HG03280 (cell line): ENCODE results near the gene PARD3.

ENCODE experiments used
- ATAC-seq: cut with Tn5 transposase; IDR thresholded peaks from one replicate; pipeline ENCODE4 v1.9.1; 2021; ENCODE audit warnings: mild to moderate bottlenecking, moderate library complexity; ENCODE audit not compliant: unreplicated experiment

Gene PARD3

DNA sequence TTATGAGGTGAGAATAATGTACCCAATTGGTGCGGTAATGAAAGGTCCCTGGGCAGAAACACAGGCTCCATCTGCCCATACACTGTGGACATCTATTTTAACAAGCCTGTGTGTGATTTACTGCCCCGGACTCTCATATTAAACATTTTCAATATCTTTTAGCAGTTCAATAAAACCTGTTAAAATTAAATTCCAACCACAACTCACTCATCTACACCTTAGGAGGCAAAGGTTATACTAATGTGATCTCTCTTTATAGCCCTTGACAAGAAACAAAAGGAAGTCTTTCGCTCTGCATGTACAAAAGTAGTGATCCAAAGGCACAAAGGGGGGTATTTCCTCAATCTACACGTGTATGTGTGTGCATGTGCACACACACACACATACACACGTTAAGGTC, 186.0 kb downstream of the PARD3 start:
- no peak for ATAC-seq

- ATAC-seq: no peak
Observed at GRCh38 chr10:34628174-34628796, 186.8 kb downstream of the PARD3 start.

DNA sequence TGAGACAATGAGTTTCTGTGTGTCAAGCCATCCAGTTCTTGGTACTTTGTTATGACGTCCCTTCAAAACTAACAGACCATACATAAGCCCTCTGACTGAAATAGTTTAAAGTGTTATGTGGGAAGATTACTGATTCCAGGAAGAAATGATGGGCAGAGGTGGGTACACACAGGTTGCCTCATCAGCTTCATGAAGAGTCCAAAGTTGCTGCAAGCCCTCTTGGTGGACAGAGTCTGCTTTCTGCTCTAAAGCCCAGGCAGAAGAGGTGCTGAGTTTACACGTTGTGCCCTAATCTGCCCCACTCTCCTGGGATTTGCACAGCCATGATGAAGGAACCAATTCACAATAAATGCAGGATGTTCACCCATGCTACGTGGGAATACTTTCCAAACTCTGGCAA, 187.4 kb downstream of the PARD3 start:
- no peak for ATAC-seq

GRCh38 chr10:34627331-34627730, 187.8 kb downstream of the PARD3 start:
- no peak for ATAC-seq

DNA sequence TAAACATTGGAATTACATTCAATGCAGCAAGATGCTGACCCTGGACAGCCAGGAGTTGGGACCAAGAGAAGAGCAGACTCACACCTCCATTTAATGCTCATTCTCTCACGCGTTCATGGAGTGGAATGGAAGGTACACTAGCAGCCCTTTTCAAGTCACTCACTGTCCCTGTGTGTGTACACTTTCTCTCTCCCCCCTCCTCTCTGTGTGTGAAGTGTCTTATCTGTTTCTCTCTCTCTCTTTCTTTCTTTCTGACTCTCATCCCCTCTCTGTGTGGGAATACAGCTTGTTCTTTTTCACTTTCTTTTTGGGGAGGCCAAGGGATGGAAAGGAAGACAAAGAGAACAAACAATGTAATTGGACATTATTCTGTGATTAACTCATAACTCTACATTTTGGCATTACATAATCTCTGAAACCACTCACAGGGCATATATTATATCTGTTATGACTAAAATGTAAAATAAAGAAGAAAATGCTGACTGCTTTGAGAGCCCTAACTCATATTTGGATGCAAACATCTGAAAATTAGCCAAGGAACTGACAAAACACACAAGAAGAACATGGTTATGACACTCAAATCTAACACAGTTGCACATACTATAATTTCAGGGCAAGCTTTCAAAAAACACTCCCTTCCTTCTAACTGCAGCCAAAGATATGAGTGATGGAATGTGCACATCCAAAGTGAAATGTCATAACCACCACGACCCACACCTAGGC, 188.8 kb downstream of the PARD3 start:
- ATAC-seq: no peak

- ATAC-seq: no peak
Observed at GRCh38 chr10:34624323-34625153, 190.6 kb downstream of the PARD3 start.

DNA sequence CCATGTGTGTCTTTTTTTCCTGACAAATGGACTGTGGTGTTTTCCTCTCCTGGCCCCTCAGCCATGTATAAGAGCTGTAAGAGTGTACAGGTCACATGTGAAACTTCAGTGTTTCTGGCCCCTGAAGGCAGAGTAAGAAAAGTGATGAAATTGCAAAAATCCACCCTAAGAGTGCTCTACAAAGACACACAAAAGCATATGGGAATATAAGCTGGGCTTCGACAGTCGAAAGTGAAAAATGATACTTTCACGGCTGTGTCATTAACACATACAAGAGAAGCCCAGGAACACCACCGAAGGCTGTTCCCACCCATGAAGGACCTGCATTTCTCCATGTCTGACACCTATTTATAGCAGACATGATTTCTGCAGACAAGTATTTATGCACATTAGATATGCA, 192.2 kb downstream of the PARD3 start:
- no peak for ATAC-seq

- ATAC-seq: no peak
Observed at GRCh38 chr10:34618611-34619010, 196.5 kb downstream of the PARD3 start.

DNA sequence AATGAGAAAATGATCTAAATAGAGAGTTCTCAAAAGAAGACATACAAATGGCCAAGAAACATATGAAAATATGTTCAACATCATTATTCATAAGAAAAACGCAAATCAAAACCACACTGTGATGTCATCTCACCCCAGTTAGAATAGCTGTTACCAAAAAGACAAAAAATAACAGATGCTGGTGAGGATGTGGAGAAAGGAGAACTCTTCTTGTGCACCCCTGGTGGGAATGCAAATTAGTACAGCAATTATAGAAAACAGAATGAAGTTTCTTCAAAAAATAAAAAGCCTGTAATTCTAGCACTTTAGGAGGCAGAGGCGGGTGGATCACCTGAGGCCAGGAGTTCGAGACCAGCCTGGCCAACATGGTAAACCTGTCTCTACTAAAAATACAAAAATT, 199.3 kb downstream of the PARD3 start:
- ATAC-seq: no peak

- no peak for ATAC-seq
Observed at GRCh38 chr10:34613491-34613890, 201.6 kb downstream of the PARD3 start.

- ATAC-seq: no peak
Observed at GRCh38 chr10:34612938-34613337, 202.2 kb downstream of the PARD3 start.

GRCh38 chr10:34612446-34612845, 202.7 kb downstream of the PARD3 start:
- no peak for ATAC-seq

DNA sequence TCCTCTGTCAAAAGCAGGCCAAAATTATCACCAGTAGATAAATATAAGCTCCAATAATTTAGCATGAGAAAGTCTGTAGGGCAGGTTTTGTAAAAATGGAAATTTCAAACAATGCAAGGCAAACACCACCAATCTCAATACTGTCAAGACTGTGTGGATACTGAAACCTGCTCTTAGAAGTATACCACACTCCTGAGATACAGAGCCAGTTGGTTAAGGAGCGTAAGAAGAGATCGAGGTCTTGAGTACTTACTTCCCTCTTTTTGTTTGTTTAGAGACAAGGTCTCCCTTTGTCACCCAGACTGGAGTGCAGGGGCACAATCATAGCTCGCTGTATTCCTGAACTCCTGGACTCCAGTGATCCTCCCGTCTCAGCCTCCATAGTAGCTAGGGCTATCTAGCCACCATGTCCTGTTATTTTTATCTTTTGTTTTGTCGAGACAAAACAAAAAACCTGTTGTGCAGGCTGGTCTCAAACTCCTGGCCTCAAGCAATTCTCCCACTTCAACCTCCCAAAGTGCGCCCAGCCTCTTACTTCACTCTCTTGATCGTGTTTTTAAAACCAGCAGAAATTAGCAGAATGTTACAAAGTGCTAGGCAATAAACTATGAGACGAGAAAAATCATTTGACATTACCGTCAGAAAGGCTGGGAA, 205.7 kb downstream of the PARD3 start:
- ATAC-seq: no peak

GRCh38 chr10:34607894-34608293, 207.2 kb downstream of the PARD3 start:
- no peak for ATAC-seq

- ATAC-seq: no peak
Observed at GRCh38 chr10:34606890-34607289, 208.2 kb downstream of the PARD3 start.

DNA sequence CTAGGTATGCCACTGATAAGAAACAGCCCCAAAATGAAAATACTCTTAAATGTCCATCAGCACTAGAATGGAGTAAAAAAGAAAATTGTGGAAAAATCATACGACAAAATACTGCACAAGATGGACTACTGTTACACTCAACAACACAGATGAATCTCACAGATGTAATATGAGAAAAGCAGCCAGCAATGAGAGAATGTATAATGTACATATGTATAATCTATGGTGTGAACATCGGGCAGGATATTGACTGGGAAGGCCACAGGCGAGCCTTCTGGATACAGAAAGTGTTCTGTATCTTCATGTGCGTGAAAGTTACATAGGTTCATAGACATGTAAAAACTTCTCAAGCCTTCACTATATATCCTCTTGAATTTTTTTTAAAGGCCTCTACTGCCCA, 212.6 kb downstream of the PARD3 start:
- ATAC-seq: no peak

GRCh38 chr10:34601691-34602090, 213.4 kb downstream of the PARD3 start:
- ATAC-seq: no peak

DNA sequence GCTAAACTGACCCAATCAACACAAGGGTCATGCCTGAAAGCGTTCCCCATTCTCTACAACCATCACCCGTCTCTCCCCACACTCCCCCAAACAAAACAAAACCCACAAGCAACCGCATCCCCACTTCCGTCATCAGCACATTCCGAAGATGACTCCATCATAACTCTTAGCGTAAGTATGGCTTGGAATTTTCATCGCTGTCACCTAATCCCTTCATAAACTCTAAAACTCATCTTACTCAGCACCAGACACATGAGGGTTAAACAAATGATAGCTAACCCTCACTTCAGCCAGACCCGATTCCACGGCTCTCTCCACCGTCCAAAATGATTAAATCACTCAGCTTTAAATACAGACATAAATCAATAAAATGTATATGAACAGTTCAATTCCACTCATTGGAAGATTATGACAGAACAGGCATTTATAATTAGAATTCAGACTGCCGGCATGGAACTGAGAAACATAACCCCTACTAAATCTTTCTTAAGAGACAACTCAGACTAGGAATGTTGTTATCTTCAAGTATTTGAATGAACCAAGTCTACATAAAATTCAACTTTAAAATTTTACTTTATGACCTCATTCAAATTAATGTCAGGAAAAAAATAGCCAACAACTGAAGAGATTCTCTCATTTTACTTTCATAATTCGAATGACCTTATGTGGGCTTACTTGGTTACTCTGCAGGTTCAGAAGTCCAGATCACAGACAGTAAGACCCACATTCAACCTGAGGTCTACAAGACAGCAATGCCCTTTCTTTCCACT, 215.9 kb downstream of the PARD3 start:
- ATAC-seq: no peak

GRCh38 chr10:34596351-34596750, 218.7 kb downstream of the PARD3 start:
- no peak for ATAC-seq

DNA sequence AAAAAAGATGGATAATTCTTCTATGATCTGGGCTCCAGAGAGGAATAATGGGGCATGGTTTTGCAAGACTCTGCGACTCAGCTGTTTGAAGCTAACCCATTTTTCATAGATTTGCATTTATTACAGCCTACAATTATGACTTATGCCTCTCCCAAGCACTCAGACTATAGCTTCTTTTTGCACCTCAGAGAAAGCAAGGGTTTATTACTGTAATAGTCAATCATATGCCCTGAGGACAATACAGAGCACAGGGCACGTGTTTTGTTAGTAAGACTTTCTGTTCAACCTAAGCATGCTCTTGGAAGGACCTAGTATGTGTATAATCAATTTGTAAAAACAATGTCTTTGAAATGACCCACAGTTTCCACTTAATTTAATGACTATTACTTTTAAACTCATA, 221.2 kb downstream of the PARD3 start:
- ATAC-seq: no peak
